ENCODE results near the gene PIEZO2. TPM values are rescaled to one million over a fixed set of nuclear protein-coding genes. Genes with fewer than 3 reads are reported as not detected.

PIEZO2 gene
- total RNA-seq, 1 experiment from 2014 or later = 3.0 TPM

GRCh38 chr18:10736984-10737383 lies 412.4 kb downstream of the PIEZO2 start:
- Histone ChIP-seq H3K36me3 (replicated peaks; ENCODE audit: control insufficient read depth, insufficient read depth, low read length) (no peaks in the 10 kb centered on the region), H3K27me3 (ENCODE audit: control insufficient read depth, insufficient read depth, low read length) (no peaks in the 10 kb centered on the region), H3K4me3 (ENCODE audit: insufficient read depth, low read depth, low read length) (no peak overlapping the region)
- no peak for DNase-seq

- Histone ChIP-seq H3K27me3 (ENCODE audit: control insufficient read depth, insufficient read depth, low read length) (no peaks in the 10 kb centered on the region), H3K36me3 (replicated peaks; ENCODE audit: control insufficient read depth, insufficient read depth, low read length) (no peaks in the 10 kb centered on the region), H3K4me3 (ENCODE audit: insufficient read depth, low read depth, low read length) (no peak overlapping the region)
- peak; percentile 45 for DNase-seq
These were observed 416.4 kb downstream of the PIEZO2 start for GRCh38 chr18:10732990-10733389.

GRCh38 chr18:10727477-10727876 lies 421.9 kb downstream of the PIEZO2 start:
- no peak for DNase-seq
- Histone ChIP-seq H3K27me3 (ENCODE audit: control insufficient read depth, insufficient read depth, low read length) (no peaks in the 10 kb centered on the region), H3K36me3 (replicated peaks; ENCODE audit: control insufficient read depth, insufficient read depth, low read length) (no peaks in the 10 kb centered on the region), H3K4me3 (ENCODE audit: insufficient read depth, low read depth, low read length) (no peak overlapping the region)

GRCh38 chr18:10726198-10727068 lies 422.9 kb downstream of the PIEZO2 start:
- Histone ChIP-seq H3K27me3 (ENCODE audit: control insufficient read depth, insufficient read depth, low read length) (no peaks in the 10 kb centered on the region), H3K4me3 (ENCODE audit: insufficient read depth, low read depth, low read length) (no peak overlapping the region), H3K36me3 (replicated peaks; ENCODE audit: control insufficient read depth, insufficient read depth, low read length) (no peaks in the 10 kb centered on the region)
- DNase-seq = peak; percentile 32

GRCh38 chr18:10724666-10725065 lies 424.7 kb downstream of the PIEZO2 start:
- H3K36me3 ChIP-seq (replicated peaks; ENCODE audit: control insufficient read depth, insufficient read depth, low read length) = no peaks in the 10 kb centered on the region
- H3K27me3 ChIP-seq (ENCODE audit: control insufficient read depth, insufficient read depth, low read length) = no peaks in the 10 kb centered on the region
- no peak overlapping the region for H3K4me3 ChIP-seq (ENCODE audit: insufficient read depth, low read depth, low read length)
- no peak for DNase-seq

GRCh38 chr18:10723496-10723895 lies 425.9 kb downstream of the PIEZO2 start:
- Histone ChIP-seq H3K36me3 (replicated peaks; ENCODE audit: control insufficient read depth, insufficient read depth, low read length) (no peaks in the 10 kb centered on the region), H3K27me3 (ENCODE audit: control insufficient read depth, insufficient read depth, low read length) (no peaks in the 10 kb centered on the region), H3K4me3 (ENCODE audit: insufficient read depth, low read depth, low read length) (no peak overlapping the region)
- DNase-seq = no peak

GRCh38 chr18:10718809-10719208 lies 430.6 kb downstream of the PIEZO2 start:
- no peak overlapping the region for H3K4me3 ChIP-seq (ENCODE audit: insufficient read depth, low read depth, low read length)
- no peak for DNase-seq

GRCh38 chr18:10715791-10716190 lies 433.6 kb downstream of the PIEZO2 start:
- H3K27me3 ChIP-seq (ENCODE audit: control insufficient read depth, insufficient read depth, low read length) = no peaks in the 10 kb centered on the region
- no peak for DNase-seq
- no peaks in the 10 kb centered on the region for H3K36me3 ChIP-seq (replicated peaks; ENCODE audit: control insufficient read depth, insufficient read depth, low read length)
- H3K4me3 ChIP-seq (ENCODE audit: insufficient read depth, low read depth, low read length) = no peak overlapping the region

More at GRCh38 chr18:10718809-10719208, 430.6 kb downstream of the PIEZO2 start:
- Histone ChIP-seq H3K36me3 (replicated peaks; ENCODE audit: control insufficient read depth, insufficient read depth, low read length) (no peaks in the 10 kb centered on the region), H3K27me3 (ENCODE audit: control insufficient read depth, insufficient read depth, low read length) (no peaks in the 10 kb centered on the region)

GRCh38 chr18:10713409-10713808 lies 436.0 kb downstream of the PIEZO2 start:
- Histone ChIP-seq H3K27me3 (ENCODE audit: control insufficient read depth, insufficient read depth, low read length) (no peaks in the 10 kb centered on the region), H3K36me3 (replicated peaks; ENCODE audit: control insufficient read depth, insufficient read depth, low read length) (no peaks in the 10 kb centered on the region)

GRCh38 chr18:10707294-10707693 lies 442.1 kb downstream of the PIEZO2 start:
- no peak overlapping the region for H3K4me3 ChIP-seq (ENCODE audit: insufficient read depth, low read depth, low read length)
- H3K27me3 ChIP-seq (ENCODE audit: control insufficient read depth, insufficient read depth, low read length) = no peaks in the 10 kb centered on the region
- H3K36me3 ChIP-seq (replicated peaks; ENCODE audit: control insufficient read depth, insufficient read depth, low read length) = no peaks in the 10 kb centered on the region
- no peak for DNase-seq

More at GRCh38 chr18:10713409-10713808, 436.0 kb downstream of the PIEZO2 start:
- no peak for DNase-seq
- H3K4me3 ChIP-seq (ENCODE audit: insufficient read depth, low read depth, low read length) = no peak overlapping the region

- Histone ChIP-seq H3K4me3 (ENCODE audit: insufficient read depth, low read depth, low read length) (no peak overlapping the region), H3K27me3 (ENCODE audit: control insufficient read depth, insufficient read depth, low read length) (no peaks in the 10 kb centered on the region), H3K36me3 (replicated peaks; ENCODE audit: control insufficient read depth, insufficient read depth, low read length) (no peaks in the 10 kb centered on the region)
- DNase-seq = no peak
These were observed 443.6 kb downstream of the PIEZO2 start for GRCh38 chr18:10705786-10706185.

- Histone ChIP-seq H3K36me3 (replicated peaks; ENCODE audit: control insufficient read depth, insufficient read depth, low read length) (no peaks in the 10 kb centered on the region), H3K27me3 (ENCODE audit: control insufficient read depth, insufficient read depth, low read length) (no peaks in the 10 kb centered on the region), H3K4me3 (ENCODE audit: insufficient read depth, low read depth, low read length) (no peak overlapping the region)
- no peak for DNase-seq
These were observed 444.1 kb downstream of the PIEZO2 start for GRCh38 chr18:10705291-10705690.

GRCh38 chr18:10702206-10702605 lies 447.2 kb downstream of the PIEZO2 start:
- no peaks in the 10 kb centered on the region for H3K36me3 ChIP-seq (replicated peaks; ENCODE audit: control insufficient read depth, insufficient read depth, low read length)
- no peak overlapping the region for H3K4me3 ChIP-seq (ENCODE audit: insufficient read depth, low read depth, low read length)
- H3K27me3 ChIP-seq (ENCODE audit: control insufficient read depth, insufficient read depth, low read length) = no peaks in the 10 kb centered on the region
- no peak for DNase-seq

- no peak for DNase-seq
- no peaks in the 10 kb centered on the region for H3K27me3 ChIP-seq (ENCODE audit: control insufficient read depth, insufficient read depth, low read length)
These were observed 459.0 kb downstream of the PIEZO2 start for GRCh38 chr18:10690366-10690765.

GRCh38 chr18:10690035-10690329 lies 459.4 kb downstream of the PIEZO2 start:
- no peak overlapping the region for H3K4me3 ChIP-seq (ENCODE audit: insufficient read depth, low read depth, low read length)
- no peaks in the 10 kb centered on the region for H3K36me3 ChIP-seq (replicated peaks; ENCODE audit: control insufficient read depth, insufficient read depth, low read length)
- no peak for DNase-seq
- H3K27me3 ChIP-seq (ENCODE audit: control insufficient read depth, insufficient read depth, low read length) = no peaks in the 10 kb centered on the region

More at GRCh38 chr18:10690366-10690765, 459.0 kb downstream of the PIEZO2 start:
- Histone ChIP-seq H3K36me3 (replicated peaks; ENCODE audit: control insufficient read depth, insufficient read depth, low read length) (no peaks in the 10 kb centered on the region), H3K4me3 (ENCODE audit: insufficient read depth, low read depth, low read length) (no peak overlapping the region)

Data from H7 (cell line).